SK-N-SH (cell line): ENCODE measurements around the gene ARHGEF6.
A peak's percentile ranks its signal among the peaks of the same experiment; 100 is the strongest.

Experiments used
- CTCF ChIP-seq: fragments of 200-600 bp; sonication (generic); IDR thresholded peaks from 2 replicates; pipeline ENCODE4 v1.6.1; 2017; ENCODE audit warnings: antibody characterized with exemption, mild to moderate bottlenecking, moderate library complexity
- NRF1 ChIP-seq: IDR thresholded peaks from 2 replicates; pipeline ENCODE4 v1.6.1; 2012; ENCODE audit warnings: low read depth, mild to moderate bottlenecking, low read length
- ZBTB33 ChIP-seq: IDR thresholded peaks from 2 replicates; pipeline ENCODE4 v1.4.0; 2012; ENCODE audit warnings: low read depth, borderline replicate concordance

DNA sequence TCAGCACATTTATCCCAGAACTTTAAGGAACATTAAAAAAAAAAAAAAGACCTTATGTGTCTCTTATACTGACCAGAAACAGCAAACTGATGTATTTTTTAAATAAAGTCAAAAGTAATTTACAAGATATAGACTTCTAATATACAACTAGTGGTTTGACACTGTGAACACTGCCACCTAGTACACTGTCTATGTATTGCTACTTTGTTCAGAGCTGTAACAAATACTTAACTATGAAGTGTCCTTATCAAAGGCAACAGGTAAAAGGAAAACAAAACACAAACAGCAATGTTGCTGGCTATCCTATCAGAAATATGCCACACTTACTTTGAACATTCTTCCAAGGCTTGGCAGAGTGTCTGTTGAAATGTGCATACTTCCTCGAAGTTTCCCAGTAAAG, 72.4 kb downstream of the ARHGEF6 start:
- TF ChIP-seq CTCF (peak; percentile 66), ZBTB33 (no peak), NRF1 (no peak)
